GM18519 (cell line): ENCODE measurements around the gene PITPNM1.
"Not testable (repeated sequence)": the region's sequence is repeated elsewhere in the genome, so short reads cannot be mapped to it uniquely, and the experiment has no call there.

Experiments used
- ATAC-seq: cut with Tn5 transposase; IDR thresholded peaks from one replicate; pipeline ENCODE4 v1.9.1; 2021; ENCODE audit warnings: mild to moderate bottlenecking, moderate library complexity; ENCODE audit not compliant: unreplicated experiment, low FRiP score

The PITPNM1 gene

GRCh38 chr11:67491276-67492068 lies 13.7 kb downstream of the PITPNM1 start:
- no peak for ATAC-seq

GRCh38 chr11:67490727-67491065 lies 14.5 kb downstream of the PITPNM1 start:
- no peak for ATAC-seq

- no peak for ATAC-seq
Measured at GRCh38 chr11:67489885-67490726, 15.1 kb downstream of the PITPNM1 start.

GRCh38 chr11:67489203-67489884 lies 15.8 kb downstream of the PITPNM1 start:
- no peak for ATAC-seq

GRCh38 chr11:67486481-67487195 lies 18.5 kb downstream of the PITPNM1 start:
- no peak for ATAC-seq

- not testable (repeated sequence) for ATAC-seq
Measured at GRCh38 chr11:67485873-67486361, 19.2 kb downstream of the PITPNM1 start.

GRCh38 chr11:67484847-67485311 lies 20.3 kb downstream of the PITPNM1 start:
- no peak for ATAC-seq

GRCh38 chr11:67483831-67484665 lies 21.1 kb downstream of the PITPNM1 start:
- ATAC-seq, result no peak

- ATAC-seq, result peak; percentile 63
Measured at GRCh38 chr11:67482827-67483798, 22.1 kb downstream of the PITPNM1 start, which contains the start of gene AIP. TSS of gene AIP (plus strand) at chr11:67483026. CDS start at chr11:67483159, 133 bp downstream.

GRCh38 chr11:67482275-67482826 lies 22.8 kb downstream of the PITPNM1 start:
- ATAC-seq, result no peak

GRCh38 chr11:67477344-67478050 lies 27.7 kb downstream of the PITPNM1 start:
- ATAC-seq, result not testable (repeated sequence)

- not testable (repeated sequence) for ATAC-seq
Measured at GRCh38 chr11:67476692-67477091, 28.5 kb downstream of the PITPNM1 start.

- ATAC-seq, result no peak
Measured at GRCh38 chr11:67472882-67473281, 32.3 kb downstream of the PITPNM1 start.

GRCh38 chr11:67470337-67471002 lies 34.7 kb downstream of the PITPNM1 start:
- ATAC-seq, result no peak

- peak; percentile 6 for ATAC-seq
Measured at GRCh38 chr11:67469508-67469811, 35.7 kb downstream of the PITPNM1 start.

GRCh38 chr11:67468759-67469507 lies 36.2 kb downstream of the PITPNM1 start, which contains the start of gene TMEM134:
TSS of gene TMEM134 (minus strand) at chr11:67469251. CDS start at chr11:67469192, 59 bp downstream.
- peak; percentile 46 for ATAC-seq
